ENCODE measurements around the gene DTWD1. TPM values are rescaled to one million over a fixed set of nuclear protein-coding genes. Genes with fewer than 3 reads are reported as not detected.

Gene DTWD1
- total and polyA plus RNA-seq, 2 donors (not counting 3 experiments of a cell fraction or from before 2014, with no cell fraction given), result 4.6 to 20.1 TPM

GRCh38 chr15:49627407-49627877, 6.6 kb downstream of the DTWD1 start:
- H3K4me2 ChIP-seq (ENCODE audit: insufficient read depth, low read length), result peak overlapping the region; percentile 74
- peak overlapping the region; percentile 37 for H3K27ac ChIP-seq (ENCODE audit: insufficient read depth, low read depth, low read length)
- H3K4me3 ChIP-seq (replicated peaks in 1 of 3; ENCODE audit: insufficient read depth in 1 of 3, low read depth in 1 of 3, low read length in 3 of 3), result no peak overlapping the region
- H3K27me3 ChIP-seq (ENCODE audit: control insufficient read depth in 2 of 2, insufficient read depth in 2 of 2, low read length in 2 of 2), result no peaks in the 10 kb centered on the region
- no TSS peak for BruUV-seq (replicated peaks)
- H3K9ac ChIP-seq (replicated peaks; ENCODE audit: extremely low read depth, insufficient read depth, low read length), result no peak overlapping the region
- no peak overlapping the region for H2AFZ ChIP-seq (ENCODE audit: low read depth, low read length)
- no peaks in the 10 kb centered on the region for H4K20me1 ChIP-seq (replicated peaks; ENCODE audit: control insufficient read depth, extremely low read depth, insufficient read depth, low read length)
- intact Hi-C loops (cut with micrococcal nuclease) (loop anchor here (10.0 kb wide), 2 partner anchors 393 to 1467 kb away; partner anchors contain the start of gene TNFAIP8L3), dilution Hi-C loops (cut with MboI; ENCODE audit: extremely low pct_ligation_motif_present, low sequenced_read_pairs) (no loop called here)
- no peak for TF ChIP-seq EZH2 (IDR thresholded peaks at IDR 0.05; ENCODE audit: borderline replicate concordance, low read depth, low read length, severe bottlenecking)
- TF ChIP-seq MYC (IDR thresholded peaks at IDR 0.05; ENCODE audit: low read depth, low read length), result no peak
- TF ChIP-seq FOS (IDR thresholded peaks at IDR 0.05; ENCODE audit: borderline replicate concordance, insufficient read depth, low read length), result peak; percentile 57
- H3K9me1 ChIP-seq (replicated peaks; ENCODE audit: control insufficient read depth, extremely low read depth, insufficient read depth, low read length), result no peaks in the 10 kb centered on the region
- H3K9me3 ChIP-seq (replicated peaks; ENCODE audit: control insufficient read depth, insufficient read depth, low read length), result peaks cover 2% of the 10 kb centered on the region
- H3K4me1 ChIP-seq (ENCODE audit: control insufficient read depth, extremely low read depth, insufficient read depth, low read length), result peaks cover 20% of the 10 kb centered on the region
- H3K36me3 ChIP-seq (ENCODE audit: control insufficient read depth in 2 of 2, extremely low read depth in 1 of 2, insufficient read depth in 2 of 2, low read length in 2 of 2), result peaks cover 2 to 8% of the 10 kb centered on the region in 2 experiments
- H3K79me2 ChIP-seq (ENCODE audit: control insufficient read depth, insufficient read depth, low read length), result peaks cover 25% of the 10 kb centered on the region
- CTCF ChIA-PET, result no interaction called here
- peak; percentile 15 for FAIRE-seq
- DNase-seq (ENCODE audit: low read depth, low spot score), result peak; percentile 48
- POLR2A ChIA-PET, result no interaction called here

- Histone ChIP-seq H3K79me2 (ENCODE audit: control insufficient read depth, insufficient read depth, low read length) (peaks cover 16% of the 10 kb centered on the region), H3K9me1 (replicated peaks; ENCODE audit: control insufficient read depth, extremely low read depth, insufficient read depth, low read length) (no peaks in the 10 kb centered on the region), H3K27me3 (ENCODE audit: control insufficient read depth in 2 of 2, insufficient read depth in 2 of 2, low read length in 2 of 2) (no peaks in the 10 kb centered on the region), H3K9me3 (replicated peaks; ENCODE audit: control insufficient read depth, insufficient read depth, low read length) (peaks cover 2% of the 10 kb centered on the region), H4K20me1 (replicated peaks; ENCODE audit: control insufficient read depth, extremely low read depth, insufficient read depth, low read length) (no peaks in the 10 kb centered on the region), H3K4me1 (ENCODE audit: control insufficient read depth, extremely low read depth, insufficient read depth, low read length) (peaks cover 20% of the 10 kb centered on the region), H2AFZ (ENCODE audit: low read depth, low read length) (no peak overlapping the region), H3K4me2 (ENCODE audit: insufficient read depth, low read length) (no peak overlapping the region), H3K36me3 (ENCODE audit: control insufficient read depth in 2 of 2, extremely low read depth in 1 of 2, insufficient read depth in 2 of 2, low read length in 2 of 2) (peaks cover 2 to 8% of the 10 kb centered on the region in 2 experiments), H3K4me3 (replicated peaks in 1 of 3; ENCODE audit: insufficient read depth in 1 of 3, low read depth in 1 of 3, low read length in 3 of 3) (no peak overlapping the region), H3K27ac (ENCODE audit: insufficient read depth, low read depth, low read length) (no peak overlapping the region), H3K9ac (replicated peaks; ENCODE audit: extremely low read depth, insufficient read depth, low read length) (no peak overlapping the region)
- ChIA-PET POLR2A (no interaction called here), CTCF (no interaction called here)
- no TSS peak for BruUV-seq (replicated peaks)
- FAIRE-seq, result no peak
- DNase-seq (ENCODE audit: low read depth, low spot score), result no peak
- intact Hi-C loops (cut with micrococcal nuclease) (loop anchor here (10.0 kb wide), 2 partner anchors 394 to 1466 kb away; partner anchors contain the start of gene TNFAIP8L3), dilution Hi-C loops (cut with MboI; ENCODE audit: extremely low pct_ligation_motif_present, low sequenced_read_pairs) (no loop called here)
- no peak for TF ChIP-seq MYC (IDR thresholded peaks at IDR 0.05; ENCODE audit: low read depth, low read length)
- TF ChIP-seq GATA2 (IDR thresholded peaks at IDR 0.05; ENCODE audit: insufficient read depth, insufficient read length, low read depth, low read length), result no peak
- TF ChIP-seq POLR2AphosphoS5 (IDR thresholded peaks at IDR 0.05; ENCODE audit: insufficient read depth, low read depth, low read length), result no peak
- TF ChIP-seq MAX (IDR thresholded peaks at IDR 0.05; ENCODE audit: insufficient read depth, insufficient read length), result no peak
- TF ChIP-seq FOS (IDR thresholded peaks at IDR 0.05; ENCODE audit: borderline replicate concordance, insufficient read depth, low read length), result no peak
These were observed 7.5 kb downstream of the DTWD1 start for GRCh38 chr15:49628379-49628778.

All from endothelial cell of umbilical vein (primary cell).